ENCODE measurements around the gene P2RY6.

DNA sequence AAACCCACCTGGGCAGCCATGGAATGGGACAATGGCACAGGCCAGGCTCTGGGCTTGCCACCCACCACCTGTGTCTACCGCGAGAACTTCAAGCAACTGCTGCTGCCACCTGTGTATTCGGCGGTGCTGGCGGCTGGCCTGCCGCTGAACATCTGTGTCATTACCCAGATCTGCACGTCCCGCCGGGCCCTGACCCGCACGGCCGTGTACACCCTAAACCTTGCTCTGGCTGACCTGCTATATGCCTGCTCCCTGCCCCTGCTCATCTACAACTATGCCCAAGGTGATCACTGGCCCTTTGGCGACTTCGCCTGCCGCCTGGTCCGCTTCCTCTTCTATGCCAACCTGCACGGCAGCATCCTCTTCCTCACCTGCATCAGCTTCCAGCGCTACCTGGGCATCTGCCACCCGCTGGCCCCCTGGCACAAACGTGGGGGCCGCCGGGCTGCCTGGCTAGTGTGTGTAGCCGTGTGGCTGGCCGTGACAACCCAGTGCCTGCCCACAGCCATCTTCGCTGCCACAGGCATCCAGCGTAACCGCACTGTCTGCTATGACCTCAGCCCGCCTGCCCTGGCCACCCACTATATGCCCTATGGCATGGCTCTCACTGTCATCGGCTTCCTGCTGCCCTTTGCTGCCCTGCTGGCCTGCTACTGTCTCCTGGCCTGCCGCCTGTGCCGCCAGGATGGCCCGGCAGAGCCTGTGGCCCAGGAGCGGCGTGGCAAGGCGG is 24.5 kb downstream of the P2RY6 start:
- TF ChIP-seq, protein P1, sequence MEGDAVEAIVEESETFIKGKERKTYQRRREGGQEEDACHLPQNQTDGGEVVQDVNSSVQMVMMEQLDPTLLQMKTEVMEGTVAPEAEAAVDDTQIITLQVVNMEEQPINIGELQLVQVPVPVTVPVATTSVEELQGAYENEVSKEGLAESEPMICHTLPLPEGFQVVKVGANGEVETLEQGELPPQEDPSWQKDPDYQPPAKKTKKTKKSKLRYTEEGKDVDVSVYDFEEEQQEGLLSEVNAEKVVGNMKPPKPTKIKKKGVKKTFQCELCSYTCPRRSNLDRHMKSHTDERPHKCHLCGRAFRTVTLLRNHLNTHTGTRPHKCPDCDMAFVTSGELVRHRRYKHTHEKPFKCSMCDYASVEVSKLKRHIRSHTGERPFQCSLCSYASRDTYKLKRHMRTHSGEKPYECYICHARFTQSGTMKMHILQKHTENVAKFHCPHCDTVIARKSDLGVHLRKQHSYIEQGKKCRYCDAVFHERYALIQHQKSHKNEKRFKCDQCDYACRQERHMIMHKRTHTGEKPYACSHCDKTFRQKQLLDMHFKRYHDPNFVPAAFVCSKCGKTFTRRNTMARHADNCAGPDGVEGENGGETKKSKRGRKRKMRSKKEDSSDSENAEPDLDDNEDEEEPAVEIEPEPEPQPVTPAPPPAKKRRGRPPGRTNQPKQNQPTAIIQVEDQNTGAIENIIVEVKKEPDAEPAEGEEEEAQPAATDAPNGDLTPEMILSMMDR (IDR thresholded peaks at IDR 0.05; ENCODE audit: low read depth, low read length): no peak
- no peak for TF ChIP-seq POLR2A (IDR thresholded peaks at IDR 0.05; ENCODE audit: extremely low read depth, insufficient read length)
